ENCODE data around the gene OVCH1. TPM values are rescaled to one million over a fixed set of nuclear protein-coding genes. Genes with fewer than 3 reads are reported as not detected.
"Not testable (repeated sequence)": the region's sequence is repeated elsewhere in the genome, so short reads cannot be mapped to it uniquely, and the experiment has no call there.

OVCH1 gene
- total RNA-seq, 4 donors from 2014 or later = 0.10 TPM; not detected in 3

DNA sequence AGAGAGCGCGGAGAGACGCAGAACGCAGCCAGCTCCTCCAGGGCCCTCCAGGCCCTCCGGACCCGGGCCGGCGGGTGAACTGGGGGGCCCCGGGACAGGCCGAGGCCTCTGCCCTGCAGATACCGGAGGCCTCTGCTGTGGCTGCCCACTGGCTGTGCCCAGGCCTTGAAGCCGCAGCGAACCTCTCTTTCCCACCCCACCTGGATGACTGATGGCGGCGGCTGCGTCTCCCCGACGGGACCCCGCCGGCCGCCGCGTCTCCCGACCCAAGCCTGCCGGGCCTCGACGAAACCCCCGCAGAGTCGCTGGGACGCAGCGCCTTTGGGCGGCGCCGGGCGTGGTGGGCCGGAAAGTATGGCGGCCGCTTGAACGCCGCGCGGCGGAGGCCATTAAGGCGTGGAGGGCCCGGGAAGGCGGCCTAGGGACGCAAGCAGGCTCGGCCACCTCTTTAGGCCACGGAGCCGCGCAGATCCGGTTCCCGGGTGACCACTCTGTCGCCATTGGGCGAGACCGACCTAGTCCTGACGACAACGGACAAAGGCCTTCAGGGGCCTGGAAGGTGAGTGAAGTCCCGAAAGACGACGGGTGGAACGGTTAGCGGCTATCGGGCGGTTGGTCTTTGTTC is 108.1 kb downstream of the OVCH1 start:
- no peaks in the 10 kb centered on the region for H3K27me3 ChIP-seq
- no peak for ATAC-seq
- DNase-seq = no peak
- H3K4me3 ChIP-seq = no peak overlapping the region
- no peaks in the 10 kb centered on the region for H3K9me3 ChIP-seq
- H3K4me1 ChIP-seq = no peaks in the 10 kb centered on the region
- no peaks in the 10 kb centered on the region for H3K36me3 ChIP-seq
- TF ChIP-seq, protein P1, sequence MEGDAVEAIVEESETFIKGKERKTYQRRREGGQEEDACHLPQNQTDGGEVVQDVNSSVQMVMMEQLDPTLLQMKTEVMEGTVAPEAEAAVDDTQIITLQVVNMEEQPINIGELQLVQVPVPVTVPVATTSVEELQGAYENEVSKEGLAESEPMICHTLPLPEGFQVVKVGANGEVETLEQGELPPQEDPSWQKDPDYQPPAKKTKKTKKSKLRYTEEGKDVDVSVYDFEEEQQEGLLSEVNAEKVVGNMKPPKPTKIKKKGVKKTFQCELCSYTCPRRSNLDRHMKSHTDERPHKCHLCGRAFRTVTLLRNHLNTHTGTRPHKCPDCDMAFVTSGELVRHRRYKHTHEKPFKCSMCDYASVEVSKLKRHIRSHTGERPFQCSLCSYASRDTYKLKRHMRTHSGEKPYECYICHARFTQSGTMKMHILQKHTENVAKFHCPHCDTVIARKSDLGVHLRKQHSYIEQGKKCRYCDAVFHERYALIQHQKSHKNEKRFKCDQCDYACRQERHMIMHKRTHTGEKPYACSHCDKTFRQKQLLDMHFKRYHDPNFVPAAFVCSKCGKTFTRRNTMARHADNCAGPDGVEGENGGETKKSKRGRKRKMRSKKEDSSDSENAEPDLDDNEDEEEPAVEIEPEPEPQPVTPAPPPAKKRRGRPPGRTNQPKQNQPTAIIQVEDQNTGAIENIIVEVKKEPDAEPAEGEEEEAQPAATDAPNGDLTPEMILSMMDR (IDR thresholded peaks at IDR 0.05 in 4 of 5, conservative IDR thresholded peaks at IDR 0.05 in 1 of 5) = no peak
- H3K27ac ChIP-seq = no peak overlapping the region
- intact Hi-C loops (cut with DNase I; ENCODE audit: low total_unique reads) = no loop called here
- in situ Hi-C loops (cut with MboI; ENCODE audit: low sequenced_read_pairs in 4 of 4) = no loop called here

DNA sequence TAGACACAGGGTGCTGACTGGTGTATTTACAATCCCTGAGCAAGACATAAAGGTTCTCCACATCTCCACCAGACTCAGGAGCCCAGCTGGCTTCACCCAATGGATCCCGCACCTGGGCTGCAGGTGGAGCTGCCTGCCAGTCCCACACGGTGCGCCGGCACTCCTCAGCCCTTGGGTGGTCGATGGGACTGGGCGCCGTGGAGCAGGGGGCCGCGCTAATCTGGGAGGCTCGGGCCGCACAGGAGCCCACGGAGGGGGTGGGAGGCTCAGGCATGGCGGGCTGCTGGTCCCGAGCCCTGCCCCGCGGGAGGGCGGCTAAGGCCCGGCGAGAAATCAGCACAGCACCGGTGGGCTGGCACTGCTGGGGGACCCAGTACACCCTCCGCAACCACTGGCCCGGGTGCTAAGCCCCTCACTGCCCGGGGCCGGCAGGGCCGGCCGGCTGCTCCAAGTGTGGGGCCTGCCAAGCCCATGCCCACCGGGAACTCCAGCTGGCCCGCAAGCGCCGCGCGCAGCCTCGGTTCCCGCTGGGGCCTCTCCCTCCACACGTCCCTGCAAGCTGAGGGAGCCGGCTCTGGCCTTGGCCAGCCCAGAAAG is 111.3 kb downstream of the OVCH1 start:
- H3K36me3 ChIP-seq; ATAC-seq; H3K27ac ChIP-seq; H3K4me1 ChIP-seq; intact Hi-C loops (cut with DNase I; ENCODE audit: low total_unique reads); DNase-seq; in situ Hi-C loops (cut with MboI; ENCODE audit: low sequenced_read_pairs in 4 of 4); H3K27me3 ChIP-seq; H3K9me3 ChIP-seq; H3K4me3 ChIP-seq: not testable (repeated sequence)

DNA sequence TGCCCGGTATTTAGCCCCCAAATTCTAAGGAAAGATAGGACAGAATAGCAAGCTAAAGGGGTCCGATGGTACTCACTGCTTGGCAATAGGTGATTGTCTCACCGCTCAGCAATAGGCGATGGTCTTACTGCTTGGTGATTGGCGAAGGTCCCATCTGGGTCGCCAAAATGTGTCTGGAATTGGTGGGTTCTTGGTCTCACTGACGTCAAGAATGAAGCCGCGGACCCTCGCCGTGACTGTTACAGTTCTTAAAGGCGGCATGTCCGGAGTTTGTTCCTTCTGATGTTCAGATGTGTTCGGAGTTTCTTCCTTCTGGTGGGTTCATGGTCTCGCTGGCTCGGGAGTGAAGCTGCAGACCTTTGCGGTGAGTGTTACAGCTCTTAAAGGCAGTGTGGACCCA is 112.3 kb downstream of the OVCH1 start:
- in situ Hi-C loops (cut with MboI; ENCODE audit: low sequenced_read_pairs in 4 of 4); intact Hi-C loops (cut with DNase I; ENCODE audit: low total_unique reads); H3K4me1 ChIP-seq; ATAC-seq; H3K9me3 ChIP-seq; DNase-seq; H3K36me3 ChIP-seq; H3K4me3 ChIP-seq; H3K27ac ChIP-seq; H3K27me3 ChIP-seq: not testable (repeated sequence)

DNA sequence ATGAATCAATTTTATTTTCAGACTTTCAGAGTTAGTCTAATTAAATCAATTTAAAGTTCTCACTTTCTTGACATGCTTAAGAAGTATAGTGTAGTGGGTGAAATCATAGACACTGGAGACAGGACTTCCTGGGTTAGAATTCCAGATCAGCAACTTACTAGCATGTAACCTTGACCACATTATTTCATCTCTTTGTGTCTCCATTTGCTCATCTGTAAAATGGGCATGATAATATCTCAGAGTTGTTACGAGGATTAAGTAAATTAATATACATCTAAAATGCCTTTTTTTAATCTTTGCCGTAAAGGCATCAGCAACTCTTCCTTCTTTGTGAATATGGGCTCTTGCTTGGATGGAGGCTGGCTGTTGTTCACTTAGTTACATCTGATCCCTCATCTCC is 115.2 kb downstream of the OVCH1 start:
- Histone ChIP-seq H3K9me3 (no peaks in the 10 kb centered on the region), H3K36me3 (no peaks in the 10 kb centered on the region), H3K4me1 (peaks cover 12 to 13% of the 10 kb centered on the region in 2 donors), H3K4me3 (no peak overlapping the region), H3K27ac (no peak overlapping the region), H3K27me3 (no peaks in the 10 kb centered on the region)
- DNase-seq (no peak), ATAC-seq (no peak)
- in situ Hi-C loops (cut with MboI; ENCODE audit: low sequenced_read_pairs in 4 of 4) = no loop called here
- intact Hi-C loops (cut with DNase I; ENCODE audit: low total_unique reads) = no loop called here
- no peak for TF ChIP-seq POLR2A (IDR thresholded peaks at IDR 0.05)
- TF ChIP-seq, protein P1 (IDR thresholded peaks at IDR 0.05 in 4 of 5, conservative IDR thresholded peaks at IDR 0.05 in 1 of 5) = no peak

DNA sequence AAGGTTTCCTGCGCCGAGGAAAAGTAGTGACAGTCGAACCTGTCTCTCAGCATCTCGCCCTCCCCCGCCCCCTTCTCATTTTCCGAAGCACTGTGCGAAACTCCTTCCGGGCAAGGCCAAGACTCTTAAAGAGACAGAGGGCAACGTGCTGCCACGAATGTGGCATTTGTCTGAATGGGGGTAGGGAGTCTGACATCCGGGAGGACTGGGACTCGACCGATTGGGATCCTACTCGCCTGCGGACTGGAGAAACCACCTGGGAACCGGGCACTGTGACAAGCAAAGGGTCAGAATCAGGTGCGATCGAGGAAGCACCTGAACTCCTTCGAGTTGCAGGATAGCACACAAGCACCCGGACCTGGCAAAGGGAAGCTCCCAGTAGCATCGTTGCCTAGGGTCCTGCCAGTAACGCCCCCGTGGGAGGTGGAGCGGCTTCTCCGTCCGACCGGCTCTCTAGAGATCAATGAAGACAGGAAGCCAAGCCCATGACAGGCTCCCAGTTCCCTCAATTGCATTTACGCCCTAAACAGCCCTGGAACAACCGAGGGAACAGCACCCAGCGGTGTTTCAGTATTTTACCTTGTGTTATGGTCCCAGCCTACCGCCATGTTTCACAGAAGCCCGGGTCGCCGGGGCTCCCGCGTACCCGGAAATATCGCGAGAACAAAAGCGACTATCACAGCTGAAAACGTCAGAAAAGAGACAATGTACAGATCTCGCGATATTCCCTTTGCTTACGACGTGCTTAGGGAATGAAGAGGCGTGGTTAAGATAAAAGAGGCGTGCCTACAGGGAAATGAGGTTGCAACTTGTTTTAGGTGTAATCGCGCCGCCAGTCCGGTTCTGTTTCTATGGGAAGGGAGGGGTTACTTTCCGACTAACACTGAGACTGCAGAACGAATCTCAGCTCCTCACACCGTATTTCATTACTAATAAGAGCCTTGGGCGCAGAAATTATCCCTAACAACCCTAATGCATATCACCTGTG is 116.7 kb downstream of the OVCH1 start, which contains the start of gene ERGIC2:
Gene ERGIC2, minus strand, starts transcription at position 637 of the 988 bp plus-strand sequence. CDS start 9,539 bp downstream, outside the sequence.
- ATAC-seq (peak; percentile 99 to 100), DNase-seq (peak; percentile 81 to 90)
- in situ Hi-C loops (cut with MboI; ENCODE audit: low sequenced_read_pairs in 4 of 4) = no loop called here
- Histone ChIP-seq H3K4me1 (peaks cover 13 to 15% of the 10 kb centered on the region in 2 donors), H3K36me3 (no peaks in the 10 kb centered on the region), H3K9me3 (no peaks in the 10 kb centered on the region), H3K4me3 (peak within 1 kb of the TSS; percentile 88 to 99 (median 97)), H3K27me3 (no peaks in the 10 kb centered on the region), H3K27ac (peak within 1 kb of the TSS; percentile 79 to 89 (median 84))
- TF ChIP-seq, protein P1 (IDR thresholded peaks at IDR 0.05 in 4 of 5, conservative IDR thresholded peaks at IDR 0.05 in 1 of 5) = no peak
- peak; percentile 36 to 50 for TF ChIP-seq POLR2A (IDR thresholded peaks at IDR 0.05)
- intact Hi-C loops (cut with DNase I; ENCODE audit: low total_unique reads) = no loop called here

Other genes starting within 250 kb of the OVCH1 start
- gene ERGIC2, start 116.5 kb downstream of the OVCH1 start, total RNA-seq = 10 to 100 TPM; 43.0 to 99.6 (median 50.2) TPM